Keratinocyte (primary cell): ENCODE results near the gene DCST2.

Experiments
- CTCF ChIP-seq, 3 experiments: IDR thresholded peaks in 1 of 3; conservative IDR thresholded peaks in 1 of 3; optimal IDR thresholded peaks in 1 of 3; 2 replicates in 2 of 3; 3 replicates in 1 of 3; pipeline versions ENCODE3 to v1.5.1; 2011; ENCODE audit warnings: low read length in 3 of 3, mild to moderate bottlenecking in 3 of 3, moderate library complexity in 2 of 3, control low read depth in 1 of 3, inconsistent platforms in 1 of 3; ENCODE audit not compliant: insufficient read depth in 2 of 3; ENCODE audit errors: extremely low read depth in 1 of 3
- EZH2 ChIP-seq: IDR thresholded peaks from one replicate; pipeline ENCODE4 v1.6.1; 2012; ENCODE audit warnings: inconsistent platforms, mild to moderate bottlenecking, low read length, moderate library complexity

GRCh38 chr1:155009221-155009711, 24.3 kb downstream of the DCST2 start:
- TF ChIP-seq CTCF (optimal IDR thresholded peaks at IDR 0.05 in 1 of 3, IDR thresholded peaks at IDR 0.05 in 1 of 3, conservative IDR thresholded peaks at IDR 0.05 in 1 of 3; ENCODE audit: extremely low read depth in 1 of 3, insufficient read depth in 2 of 3, low read length in 3 of 3), result no peak
- TF ChIP-seq EZH2, result no peak
